Keratinocyte (primary cell): Measurements from ENCODE around the gene LAMB1. TPM values are rescaled to one million over a fixed set of nuclear protein-coding genes. Genes with fewer than 3 reads are reported as not detected.
"Not testable (repeated sequence)": the region's sequence is repeated elsewhere in the genome, so short reads cannot be mapped to it uniquely, and the experiment has no call there.

ENCODE experiments used
- DNase-seq: peaks from one replicate; pipeline ENCODE4 v3.0.0-alpha.2; 2011; ENCODE audit warnings: low read depth, missing footprints, low spot score
- FAIRE-seq: peaks from 2 replicates; lab custom pipeline; 2011; peaks lifted over from hg19 to GRCh38; lab: Jason Lieb, UNC
- H2AFZ ChIP-seq: 2 replicates; pipeline ENCODE4 v1.6.0; 2012; ENCODE audit warnings: low read length, control low read depth, inconsistent platforms; ENCODE audit not compliant: control insufficient read depth
- H3K27ac ChIP-seq: 2 replicates; pipeline ENCODE4 v1.5.1; 2011; ENCODE audit warnings: low read length; ENCODE audit not compliant: control insufficient read depth, insufficient read depth
- H3K27me3 ChIP-seq: 3 replicates; pipeline ENCODE4 v1.6.0; 2011; ENCODE audit warnings: low read length; ENCODE audit not compliant: control insufficient read depth, insufficient read depth; ENCODE audit errors: extremely low read depth
- H3K36me3 ChIP-seq, 2 experiments: 2 replicates in 1 of 2; 3 replicates in 1 of 2; pipeline ENCODE4 v1.5.1; 2011; ENCODE audit warnings: low read length in 2 of 2, mild to moderate bottlenecking in 1 of 2; ENCODE audit not compliant: control insufficient read depth in 2 of 2, insufficient read depth in 2 of 2; ENCODE audit errors: extremely low read depth in 1 of 2
- H3K4me1 ChIP-seq: 3 replicates; pipeline ENCODE4 v1.5.1; 2011; ENCODE audit warnings: low read length; ENCODE audit not compliant: control insufficient read depth, insufficient read depth; ENCODE audit errors: extremely low read depth
- H3K4me2 ChIP-seq: 3 replicates; pipeline ENCODE4 v1.6.0; 2011; ENCODE audit warnings: low read depth, low read length; ENCODE audit not compliant: control insufficient read depth, insufficient read depth; ENCODE audit errors: extremely low read depth
- H3K4me3 ChIP-seq, 3 experiments: fragments of 200-600 bp in 1 of 3; sonication (generic) in 1 of 3; 2 replicates in 2 of 3; 3 replicates in 1 of 3; pipeline ENCODE4 v1.5.1; 2011 to 2016; ENCODE audit warnings: low read length in 3 of 3, mild to moderate bottlenecking in 3 of 3, control low read depth in 2 of 3, inconsistent platforms in 1 of 3, low read depth in 1 of 3, mixed read lengths in 1 of 3, mixed run types in 1 of 3, moderate library complexity in 1 of 3; ENCODE audit not compliant: control insufficient read depth in 2 of 3, insufficient read depth in 2 of 3; ENCODE audit errors: extremely low read depth in 1 of 3
- H3K79me2 ChIP-seq: 2 replicates; pipeline ENCODE4 v1.6.0; 2012; ENCODE audit warnings: low read length; ENCODE audit not compliant: control insufficient read depth, insufficient read depth
- H3K9ac ChIP-seq: 3 replicates; pipeline ENCODE4 v1.6.0; 2011; ENCODE audit warnings: low read length; ENCODE audit not compliant: control insufficient read depth, insufficient read depth; ENCODE audit errors: extremely low read depth
- H3K9me1 ChIP-seq: 3 replicates; pipeline ENCODE4 v1.6.0; 2011; ENCODE audit warnings: low read length; ENCODE audit not compliant: control insufficient read depth, insufficient read depth; ENCODE audit errors: extremely low read depth
- H3K9me3 ChIP-seq: 2 replicates; pipeline ENCODE4 v1.5.1; 2012; ENCODE audit warnings: low read depth, low read length; ENCODE audit not compliant: control insufficient read depth
- H4K20me1 ChIP-seq: 3 replicates; pipeline ENCODE4 v1.6.0; 2011; ENCODE audit warnings: low read length; ENCODE audit not compliant: control insufficient read depth, insufficient read depth; ENCODE audit errors: extremely low read depth
- EZH2 ChIP-seq: IDR thresholded peaks from one replicate; pipeline ENCODE4 v1.6.1; 2012; ENCODE audit warnings: inconsistent platforms, mild to moderate bottlenecking, low read length, moderate library complexity
- dilution Hi-C: fragments of 300-500 bp; cut with MboI; formaldehyde crosslinking; loops from one replicate; pipeline ENCODE4 v1.7.0; 2020; ENCODE audit warnings: low sequenced_read_pairs; ENCODE audit not compliant: extremely low pct_ligation_motif_present
- polyA plus RNA-seq, 5 experiments: library from polyadenylated mRNA; depleted of rRNA in 3 of 5; stranded (reverse) in 3 of 5; stranded (forward) in 1 of 5; unstranded in 1 of 5; fragments of >200 nt; gene quantifications; 1 replicate in 1 of 5; 2 replicates in 3 of 5; 3 replicates in 1 of 5; pipeline versions ENCODE4 v1.2.1 to v1.2.3, GENCODE V29; 2011 to 2012; ENCODE audit warnings: missing spikeins in 2 of 5, low read depth in 1 of 5, low replicate concordance in 1 of 5
- TF ChIP-seq, protein P1 (sequence below), 3 experiments: IDR thresholded peaks in 1 of 3; conservative IDR thresholded peaks in 1 of 3; optimal IDR thresholded peaks in 1 of 3; 2 replicates in 2 of 3; 3 replicates in 1 of 3; pipeline versions ENCODE3 to v1.5.1; 2011; ENCODE audit warnings: low read length in 3 of 3, mild to moderate bottlenecking in 3 of 3, moderate library complexity in 2 of 3, control low read depth in 1 of 3, inconsistent platforms in 1 of 3; ENCODE audit not compliant: insufficient read depth in 2 of 3; ENCODE audit errors: extremely low read depth in 1 of 3

Gene LAMB1
- polyA plus RNA-seq, 1 donor (not counting 4 experiments of a cell fraction or from before 2014, with no cell fraction given), result 97.9 TPM

DNA sequence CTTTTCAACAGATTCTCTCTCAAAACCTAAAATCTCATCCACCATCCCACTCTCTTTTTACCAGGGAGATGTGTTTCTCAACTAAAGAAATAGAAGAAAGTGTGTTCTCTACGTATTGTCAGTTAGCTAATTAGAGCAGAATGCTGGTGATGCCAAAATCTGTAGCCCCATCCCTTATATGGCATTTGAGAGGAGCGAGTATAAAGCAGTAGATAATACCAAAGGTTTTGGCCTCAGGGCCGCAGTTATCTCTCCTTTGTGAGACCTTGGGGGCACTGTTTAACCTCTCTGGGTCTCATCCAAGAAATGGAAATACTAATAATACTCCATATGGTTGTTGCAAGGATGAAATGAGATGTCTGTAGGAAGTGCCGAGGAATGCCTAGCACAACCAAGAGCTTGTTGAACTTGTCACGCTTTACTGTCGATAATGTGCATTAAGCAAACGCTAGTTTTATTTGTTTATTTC is 112.4 kb downstream of the LAMB1 start:
- H3K4me3 ChIP-seq, result peak overlapping the region; percentile 82 to 97 (median 97)
- H3K27me3 ChIP-seq, result no peaks in the 10 kb centered on the region
- no peaks in the 10 kb centered on the region for H3K9me3 ChIP-seq
- H3K27ac ChIP-seq, result peak overlapping the region; percentile 96
- TF ChIP-seq EZH2, result no peak
- TF ChIP-seq, protein P1, sequence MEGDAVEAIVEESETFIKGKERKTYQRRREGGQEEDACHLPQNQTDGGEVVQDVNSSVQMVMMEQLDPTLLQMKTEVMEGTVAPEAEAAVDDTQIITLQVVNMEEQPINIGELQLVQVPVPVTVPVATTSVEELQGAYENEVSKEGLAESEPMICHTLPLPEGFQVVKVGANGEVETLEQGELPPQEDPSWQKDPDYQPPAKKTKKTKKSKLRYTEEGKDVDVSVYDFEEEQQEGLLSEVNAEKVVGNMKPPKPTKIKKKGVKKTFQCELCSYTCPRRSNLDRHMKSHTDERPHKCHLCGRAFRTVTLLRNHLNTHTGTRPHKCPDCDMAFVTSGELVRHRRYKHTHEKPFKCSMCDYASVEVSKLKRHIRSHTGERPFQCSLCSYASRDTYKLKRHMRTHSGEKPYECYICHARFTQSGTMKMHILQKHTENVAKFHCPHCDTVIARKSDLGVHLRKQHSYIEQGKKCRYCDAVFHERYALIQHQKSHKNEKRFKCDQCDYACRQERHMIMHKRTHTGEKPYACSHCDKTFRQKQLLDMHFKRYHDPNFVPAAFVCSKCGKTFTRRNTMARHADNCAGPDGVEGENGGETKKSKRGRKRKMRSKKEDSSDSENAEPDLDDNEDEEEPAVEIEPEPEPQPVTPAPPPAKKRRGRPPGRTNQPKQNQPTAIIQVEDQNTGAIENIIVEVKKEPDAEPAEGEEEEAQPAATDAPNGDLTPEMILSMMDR (optimal IDR thresholded peaks at IDR 0.05 in 1 of 3, IDR thresholded peaks at IDR 0.05 in 1 of 3, conservative IDR thresholded peaks at IDR 0.05 in 1 of 3; ENCODE audit: extremely low read depth in 1 of 3, insufficient read depth in 2 of 3, low read length in 3 of 3), result no peak
- peak overlapping the region; percentile 96 for H3K9ac ChIP-seq
- H3K4me2 ChIP-seq, result peak overlapping the region; percentile 87
- DNase-seq, result no peak
- H3K9me1 ChIP-seq, result peaks cover 2% of the 10 kb centered on the region
- peaks cover 43% of the 10 kb centered on the region for H3K79me2 ChIP-seq
- peaks cover 13% of the 10 kb centered on the region for H3K4me1 ChIP-seq
- H3K36me3 ChIP-seq, result peaks cover 2 to 8% of the 10 kb centered on the region in 2 experiments
- dilution Hi-C loops, result no loop called here
- H2AFZ ChIP-seq, result peak overlapping the region; percentile 100
- H4K20me1 ChIP-seq, result no peaks in the 10 kb centered on the region
- peak; percentile 23 for FAIRE-seq

DNA sequence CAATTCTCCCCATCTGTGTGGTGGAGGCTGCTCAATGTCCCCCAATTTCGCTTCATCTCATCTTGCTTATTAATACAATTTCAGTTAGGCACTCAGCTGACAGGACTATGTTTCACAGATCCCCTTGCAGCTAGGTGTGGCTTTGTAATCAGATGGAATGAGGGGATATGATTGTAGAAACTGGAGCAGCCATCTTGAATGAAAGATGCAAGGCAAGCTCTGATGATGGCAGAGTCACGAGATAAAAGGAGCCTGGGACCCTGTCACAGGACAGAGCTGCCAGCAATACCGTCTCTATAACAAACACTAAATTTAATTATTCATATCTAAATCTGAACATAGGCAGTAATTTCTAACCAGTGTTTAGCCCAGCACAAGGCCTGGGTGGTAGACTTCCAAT is 113.0 kb downstream of the LAMB1 start:
- Histone ChIP-seq H3K9me3 (no peaks in the 10 kb centered on the region), H3K27ac (no peak overlapping the region), H3K27me3 (no peaks in the 10 kb centered on the region), H2AFZ (peak overlapping the region; percentile 100), H3K4me3 (no peak overlapping the region), H3K9me1 (peaks cover 2% of the 10 kb centered on the region), H3K9ac (no peak overlapping the region), H3K79me2 (peaks cover 37% of the 10 kb centered on the region), H3K36me3 (peaks cover 2 to 5% of the 10 kb centered on the region in 2 experiments), H4K20me1 (no peaks in the 10 kb centered on the region), H3K4me1 (peaks cover 13% of the 10 kb centered on the region), H3K4me2 (peak overlapping the region; percentile 87)
- TF ChIP-seq, protein P1 (optimal IDR thresholded peaks at IDR 0.05 in 1 of 3, IDR thresholded peaks at IDR 0.05 in 1 of 3, conservative IDR thresholded peaks at IDR 0.05 in 1 of 3; ENCODE audit: extremely low read depth in 1 of 3, insufficient read depth in 2 of 3, low read length in 3 of 3), result no peak
- no peak for TF ChIP-seq EZH2
- DNase-seq (no peak), FAIRE-seq (no peak)
- dilution Hi-C loops, result no loop called here

DNA sequence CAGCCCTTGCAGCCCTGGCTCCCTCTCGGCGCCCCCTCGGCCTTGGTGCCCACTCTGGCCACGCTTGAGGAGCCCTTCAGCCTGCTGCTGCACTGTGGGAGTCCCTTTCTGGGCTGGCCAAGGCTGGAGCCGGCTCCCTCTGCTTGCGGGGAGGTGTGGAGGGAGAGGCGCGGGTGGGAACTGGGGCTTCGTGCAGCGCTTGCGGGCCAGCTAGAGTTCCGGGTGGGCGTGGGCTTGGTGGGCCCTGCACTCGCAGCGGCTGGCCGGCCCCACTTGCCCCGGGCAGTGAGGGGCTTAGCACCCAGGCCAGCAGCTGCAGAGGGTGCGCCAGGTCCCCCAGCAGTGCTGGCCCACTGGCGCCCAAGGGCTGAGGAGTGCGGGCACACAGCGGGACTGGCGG is 115.1 kb downstream of the LAMB1 start:
- dilution Hi-C loops, H2AFZ ChIP-seq, H3K4me3 ChIP-seq, H3K27ac ChIP-seq, H3K9me3 ChIP-seq, DNase-seq, H3K27me3 ChIP-seq, H3K4me2 ChIP-seq, H4K20me1 ChIP-seq, H3K9ac ChIP-seq, H3K36me3 ChIP-seq, FAIRE-seq, H3K9me1 ChIP-seq: not testable (repeated sequence)
- Histone ChIP-seq H3K4me1 (peaks cover 15% of the 10 kb centered on the region), H3K79me2 (peaks cover 16% of the 10 kb centered on the region)
